HG03097 (cell line): ENCODE data around the gene TBKBP1.
A peak's percentile ranks its signal among the peaks of the same experiment; 100 is the strongest.

Source experiments
- ATAC-seq: cut with Tn5 transposase; IDR thresholded peaks from one replicate; pipeline ENCODE4 v1.9.1; 2021; ENCODE audit not compliant: unreplicated experiment, low FRiP score

Gene TBKBP1, protein sequence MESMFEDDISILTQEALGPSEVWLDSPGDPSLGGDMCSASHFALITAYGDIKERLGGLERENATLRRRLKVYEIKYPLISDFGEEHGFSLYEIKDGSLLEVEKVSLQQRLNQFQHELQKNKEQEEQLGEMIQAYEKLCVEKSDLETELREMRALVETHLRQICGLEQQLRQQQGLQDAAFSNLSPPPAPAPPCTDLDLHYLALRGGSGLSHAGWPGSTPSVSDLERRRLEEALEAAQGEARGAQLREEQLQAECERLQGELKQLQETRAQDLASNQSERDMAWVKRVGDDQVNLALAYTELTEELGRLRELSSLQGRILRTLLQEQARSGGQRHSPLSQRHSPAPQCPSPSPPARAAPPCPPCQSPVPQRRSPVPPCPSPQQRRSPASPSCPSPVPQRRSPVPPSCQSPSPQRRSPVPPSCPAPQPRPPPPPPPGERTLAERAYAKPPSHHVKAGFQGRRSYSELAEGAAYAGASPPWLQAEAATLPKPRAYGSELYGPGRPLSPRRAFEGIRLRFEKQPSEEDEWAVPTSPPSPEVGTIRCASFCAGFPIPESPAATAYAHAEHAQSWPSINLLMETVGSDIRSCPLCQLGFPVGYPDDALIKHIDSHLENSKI

GRCh38 chr17:47693731-47694580, at the start of gene TBKBP1:
Gene TBKBP1 (plus strand): TSS chr17:47694161. CDS start chr17:47696113, 1,952 bp downstream.
- ATAC-seq, result no peak

DNA sequence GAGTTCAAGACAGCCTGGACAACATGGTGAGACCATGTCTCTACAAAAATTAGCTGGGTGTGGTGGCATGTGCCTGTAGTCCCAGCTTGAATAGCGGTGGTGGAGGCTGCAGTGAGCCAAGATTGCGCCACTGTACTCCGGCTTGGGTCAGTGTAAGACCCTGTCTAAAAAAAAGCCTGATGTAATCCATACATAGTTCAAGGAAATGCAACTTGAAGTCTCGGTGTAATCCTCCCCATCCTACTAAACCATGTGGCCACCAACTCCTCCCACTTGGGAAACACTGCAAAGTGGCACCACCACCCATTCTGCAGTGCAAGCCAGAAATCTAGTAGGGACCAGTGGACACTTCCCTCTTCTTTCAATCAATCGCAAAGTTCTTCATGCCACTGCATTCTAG, 49.6 kb upstream of the TBKBP1 start:
- ATAC-seq, result no peak

DNA sequence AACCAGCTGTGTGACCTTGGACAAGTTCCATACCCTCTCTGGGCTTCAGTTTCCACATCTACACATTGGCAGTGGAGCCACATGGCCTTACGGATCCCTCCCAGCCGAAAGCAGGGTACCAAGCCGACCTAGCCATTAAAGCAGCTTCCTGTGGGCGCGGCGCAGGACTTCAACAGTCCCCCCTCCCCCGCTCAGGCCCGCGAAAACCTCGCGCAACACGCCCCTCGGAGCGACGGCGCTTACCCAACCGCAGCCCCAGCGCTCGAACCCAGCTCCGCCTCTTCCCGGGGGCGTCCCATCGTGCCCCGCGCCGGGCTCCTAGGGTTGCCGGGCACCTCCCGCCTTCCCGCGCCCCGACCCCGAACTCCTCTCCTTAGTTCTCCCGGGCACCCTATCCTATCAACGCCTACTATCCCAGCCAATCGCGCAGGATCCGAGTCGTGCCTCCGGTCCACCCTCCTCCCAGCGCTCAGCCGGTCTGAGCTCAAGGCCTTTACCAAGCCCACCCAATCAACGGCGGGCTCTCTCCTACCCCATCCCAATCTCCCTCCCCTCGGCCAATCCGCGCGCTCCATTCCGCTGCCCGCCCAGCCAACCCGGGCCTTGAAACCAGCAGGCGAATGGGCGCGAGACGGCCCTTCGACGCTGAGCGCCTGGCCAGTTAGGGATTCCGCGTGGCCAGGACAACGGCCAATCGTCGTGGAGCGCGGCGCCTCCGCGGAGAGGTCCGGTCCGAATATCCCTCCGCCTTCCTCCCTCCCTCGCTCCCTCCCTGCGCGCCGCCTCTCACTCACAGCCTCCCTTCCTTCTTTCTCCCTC, 44.6 kb upstream of the TBKBP1 start, which contains the start of gene KPNB1:
TSS of gene KPNB1 (plus strand) at position 767 of the 819 bp plus-strand sequence. CDS start 326 bp downstream, outside the sequence.
- ATAC-seq, result peak; percentile 75

DNA sequence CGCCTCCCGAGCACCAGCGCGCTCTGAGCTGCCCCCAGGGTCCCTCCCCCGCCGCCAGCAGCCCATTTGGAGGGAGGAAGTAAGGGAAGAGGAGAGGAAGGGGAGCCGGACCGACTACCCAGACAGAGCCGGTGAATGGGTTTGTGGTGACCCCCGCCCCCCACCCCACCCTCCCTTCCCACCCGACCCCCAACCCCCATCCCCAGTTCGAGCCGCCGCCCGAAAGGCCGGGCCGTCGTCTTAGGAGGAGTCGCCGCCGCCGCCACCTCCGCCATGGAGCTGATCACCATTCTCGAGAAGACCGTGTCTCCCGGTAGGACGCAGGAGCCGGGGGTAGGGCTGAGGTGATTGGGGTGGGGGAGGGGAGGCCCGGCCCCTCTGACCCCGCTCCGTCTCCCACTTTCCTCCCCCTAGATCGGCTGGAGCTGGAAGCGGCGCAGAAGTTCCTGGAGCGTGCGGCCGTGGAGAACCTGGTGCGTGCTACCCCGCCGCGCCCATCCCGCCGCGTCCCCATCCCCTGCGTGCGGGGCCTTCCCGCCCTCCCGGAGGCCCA, 43.9 kb upstream of the TBKBP1 start:
- peak; percentile 1 for ATAC-seq

GRCh38 chr17:47650525-47651522, 43.1 kb upstream of the TBKBP1 start:
- peak; percentile 51 for ATAC-seq

GRCh38 chr17:47651704-47652103, 42.3 kb upstream of the TBKBP1 start:
- no peak for ATAC-seq

DNA sequence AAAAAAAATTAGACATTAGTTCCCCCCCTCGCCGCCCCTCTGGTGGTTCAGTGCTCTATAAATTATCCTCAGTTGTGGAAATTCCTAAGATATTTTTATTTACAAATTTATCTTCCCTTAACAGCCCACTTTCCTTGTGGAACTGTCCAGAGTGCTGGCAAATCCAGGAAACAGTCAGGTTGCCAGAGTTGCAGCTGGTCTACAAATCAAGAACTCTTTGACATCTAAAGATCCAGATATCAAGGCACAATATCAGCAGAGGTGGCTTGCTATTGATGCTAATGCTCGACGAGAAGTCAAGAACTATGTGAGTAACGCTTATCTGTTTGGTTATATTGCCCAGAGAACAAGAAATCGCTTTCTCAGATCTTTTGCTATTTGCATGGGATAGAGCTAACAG, 41.4 kb upstream of the TBKBP1 start:
- no peak for ATAC-seq

DNA sequence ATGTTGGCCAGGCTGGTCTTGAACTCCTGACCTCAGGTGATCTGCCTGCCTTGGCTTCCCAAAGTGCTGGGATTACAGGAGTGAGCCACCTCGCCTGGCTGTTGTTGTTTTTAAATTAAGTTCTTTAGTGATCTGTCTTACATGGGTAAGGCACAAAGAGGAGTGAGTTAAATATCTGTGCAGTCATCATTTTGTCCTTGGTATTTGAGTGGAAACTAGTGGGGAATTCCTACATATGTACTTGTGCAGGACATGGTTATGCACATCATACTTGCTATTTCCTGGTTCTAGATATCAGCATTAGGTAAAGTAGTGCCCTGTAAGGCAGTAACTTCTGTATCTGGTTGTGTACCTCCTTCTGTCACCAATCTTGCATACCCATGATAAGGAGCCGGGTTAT, 40.5 kb upstream of the TBKBP1 start:
- no peak for ATAC-seq

GRCh38 chr17:47654991-47655390, 39.0 kb upstream of the TBKBP1 start:
- no peak for ATAC-seq

- ATAC-seq, result peak; percentile 55
Measured at GRCh38 chr17:47660064-47660492, 33.9 kb upstream of the TBKBP1 start.

DNA sequence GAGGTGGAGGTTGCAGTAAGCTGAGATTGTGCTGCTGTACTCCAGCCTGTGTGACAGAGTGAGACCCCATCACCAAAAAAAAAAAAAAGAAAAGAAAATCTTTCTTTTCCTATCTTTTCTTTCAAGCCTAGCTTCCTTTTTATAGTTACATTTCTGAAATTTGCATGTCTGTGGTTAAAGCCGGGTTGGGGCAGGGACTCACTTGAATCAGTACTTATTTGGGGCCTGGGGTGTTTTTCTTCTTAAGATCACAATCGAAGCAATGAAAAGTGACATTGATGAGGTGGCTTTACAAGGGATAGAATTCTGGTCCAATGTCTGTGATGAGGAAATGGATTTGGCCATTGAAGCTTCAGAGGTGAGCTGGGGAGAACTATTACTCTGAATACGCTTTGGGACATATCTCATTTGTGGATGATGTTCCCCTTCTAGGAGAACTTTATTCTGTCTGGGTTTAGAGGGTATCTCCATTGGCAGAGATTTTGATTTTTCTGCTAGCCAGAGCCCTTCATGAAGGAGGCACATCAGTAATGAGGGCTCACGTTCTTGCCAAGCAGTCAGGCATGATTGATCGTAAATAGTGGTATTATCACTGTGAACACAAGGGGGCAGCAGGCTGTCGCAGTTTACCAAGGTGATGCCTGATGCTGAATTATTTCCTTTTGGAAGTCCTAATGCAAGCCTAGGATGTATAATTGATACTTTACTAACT, 29.9 kb upstream of the TBKBP1 start:
- no peak for ATAC-seq

- no peak for ATAC-seq
Measured at GRCh38 chr17:47664624-47664941, 29.4 kb upstream of the TBKBP1 start.

DNA sequence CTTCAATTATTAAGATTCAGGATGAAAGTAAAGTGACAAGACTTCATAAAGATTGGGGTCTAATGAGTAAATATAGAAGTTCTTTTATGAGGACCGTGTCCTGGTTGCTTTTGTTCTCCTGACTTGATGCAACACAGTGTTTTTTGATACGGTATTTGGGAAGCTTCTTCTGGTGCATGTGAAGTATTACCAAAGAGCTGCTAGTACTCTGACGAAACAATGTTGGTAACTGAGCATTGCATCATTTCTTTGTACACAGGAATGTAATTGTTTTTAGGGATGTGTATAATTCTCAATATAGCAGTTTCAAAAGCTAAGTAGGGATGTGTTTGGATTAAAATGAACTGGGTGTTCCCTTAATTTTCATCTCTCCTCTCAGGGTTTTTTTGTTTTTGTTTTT, 28.3 kb upstream of the TBKBP1 start:
- ATAC-seq, result no peak

- ATAC-seq, result no peak
Measured at GRCh38 chr17:47669081-47669480, 24.9 kb upstream of the TBKBP1 start.

DNA sequence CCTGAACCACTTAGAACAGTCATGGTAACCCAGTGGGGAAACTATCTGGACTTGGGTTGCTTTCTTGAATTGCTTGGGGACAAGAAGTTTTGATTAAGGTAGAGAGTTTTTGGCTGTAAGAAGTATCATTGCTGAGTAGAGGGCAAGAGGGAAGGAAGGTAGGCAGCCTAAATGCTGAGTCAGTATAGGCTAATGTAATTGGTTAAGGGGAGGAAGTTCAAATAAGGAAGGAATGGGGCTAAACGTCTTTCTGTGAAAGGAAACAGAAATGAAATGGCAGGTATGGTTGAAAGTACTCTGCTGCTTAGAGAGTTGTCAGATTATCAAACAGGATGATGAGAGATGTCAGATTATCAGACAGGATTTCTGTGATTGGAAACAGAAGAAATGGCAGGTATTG, 23.9 kb upstream of the TBKBP1 start:
- ATAC-seq, result no peak

- ATAC-seq, result no peak
Measured at GRCh38 chr17:47674499-47674898, 19.5 kb upstream of the TBKBP1 start.

DNA sequence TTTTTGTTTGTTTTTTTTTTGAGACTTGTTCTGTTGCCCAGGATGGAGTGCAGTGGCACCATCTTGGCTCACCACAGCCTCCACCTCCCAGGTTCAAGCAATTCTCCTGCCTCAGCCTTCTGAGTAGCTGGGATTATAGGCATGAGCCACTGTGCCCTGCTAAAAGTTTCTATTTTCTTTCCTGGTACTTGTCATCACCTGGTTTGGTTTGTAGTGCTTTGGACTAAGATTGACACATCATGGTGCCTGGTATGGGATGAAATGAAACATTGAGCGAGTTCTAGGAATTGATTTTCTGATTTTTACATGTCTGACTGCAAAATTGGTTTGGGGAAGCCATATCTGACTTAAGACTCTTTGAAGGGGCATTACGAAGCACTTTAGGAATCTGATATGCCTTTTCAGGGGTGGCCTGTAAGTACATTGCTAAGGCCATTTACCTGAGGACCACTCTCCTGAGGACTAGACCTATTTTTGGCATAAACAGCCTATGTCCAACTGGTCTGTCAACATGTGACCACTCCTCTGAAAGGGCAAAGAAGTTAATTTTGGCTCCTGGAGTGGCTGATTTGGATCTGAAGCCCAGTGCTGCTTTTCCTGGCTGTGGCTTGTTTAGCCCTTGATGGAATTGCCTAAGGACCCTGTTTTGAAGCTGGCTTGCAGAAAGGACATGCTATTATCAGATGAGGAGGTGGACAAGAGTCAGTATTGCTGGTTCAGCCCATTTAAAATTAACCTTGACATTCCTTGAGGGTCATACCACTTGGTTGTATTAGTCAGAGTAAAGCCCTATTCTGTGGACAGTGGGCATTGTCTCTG, 18.4 kb upstream of the TBKBP1 start:
- no peak for ATAC-seq

- no peak for ATAC-seq
Measured at GRCh38 chr17:47676199-47676472, 17.8 kb upstream of the TBKBP1 start.
